ENCODE data around the gene GNG3. TPM values are rescaled to one million over a fixed set of nuclear protein-coding genes. Genes with fewer than 3 reads are reported as not detected.
A peak's percentile ranks its signal among the peaks of the same experiment; 100 is the strongest.
"Not testable (repeated sequence)": the region's sequence is repeated elsewhere in the genome, so short reads cannot be mapped to it uniquely, and the experiment has no call there.

Gene GNG3
- total RNA-seq, 2 donors from 2014 or later: not detected

- H3K27me3 Mint-ChIP-seq; H3K9me3 Mint-ChIP-seq; H3K36me3 Mint-ChIP-seq; H3K27ac Mint-ChIP-seq; DNase-seq (ENCODE audit: low spot score); H3K4me3 Mint-ChIP-seq; ATAC-seq: not testable (repeated sequence)
- H3K4me1 Mint-ChIP-seq (ENCODE audit: low read depth in 2 of 2): peaks cover 28 to 35% of the 10 kb centered on the region in 2 donors
Observed at GRCh38 chr11:62703921-62704320, 3.6 kb upstream of the GNG3 start.

GRCh38 chr11:62705413-62705812 lies 2.1 kb upstream of the GNG3 start:
- Mint-ChIP-seq H3K36me3 (peaks cover 7% of the 10 kb centered on the region), H3K4me1 (ENCODE audit: low read depth in 2 of 2) (peaks cover 42 to 50% of the 10 kb centered on the region in 2 donors), H3K4me3 (peak overlapping the region; percentile 91), H3K27ac (peak overlapping the region; percentile 77 to 90), H3K9me3 (no peaks in the 10 kb centered on the region), H3K27me3 (no peaks in the 10 kb centered on the region)
- DNase-seq (ENCODE audit: low spot score) (no peak), ATAC-seq (no peak)

DNA sequence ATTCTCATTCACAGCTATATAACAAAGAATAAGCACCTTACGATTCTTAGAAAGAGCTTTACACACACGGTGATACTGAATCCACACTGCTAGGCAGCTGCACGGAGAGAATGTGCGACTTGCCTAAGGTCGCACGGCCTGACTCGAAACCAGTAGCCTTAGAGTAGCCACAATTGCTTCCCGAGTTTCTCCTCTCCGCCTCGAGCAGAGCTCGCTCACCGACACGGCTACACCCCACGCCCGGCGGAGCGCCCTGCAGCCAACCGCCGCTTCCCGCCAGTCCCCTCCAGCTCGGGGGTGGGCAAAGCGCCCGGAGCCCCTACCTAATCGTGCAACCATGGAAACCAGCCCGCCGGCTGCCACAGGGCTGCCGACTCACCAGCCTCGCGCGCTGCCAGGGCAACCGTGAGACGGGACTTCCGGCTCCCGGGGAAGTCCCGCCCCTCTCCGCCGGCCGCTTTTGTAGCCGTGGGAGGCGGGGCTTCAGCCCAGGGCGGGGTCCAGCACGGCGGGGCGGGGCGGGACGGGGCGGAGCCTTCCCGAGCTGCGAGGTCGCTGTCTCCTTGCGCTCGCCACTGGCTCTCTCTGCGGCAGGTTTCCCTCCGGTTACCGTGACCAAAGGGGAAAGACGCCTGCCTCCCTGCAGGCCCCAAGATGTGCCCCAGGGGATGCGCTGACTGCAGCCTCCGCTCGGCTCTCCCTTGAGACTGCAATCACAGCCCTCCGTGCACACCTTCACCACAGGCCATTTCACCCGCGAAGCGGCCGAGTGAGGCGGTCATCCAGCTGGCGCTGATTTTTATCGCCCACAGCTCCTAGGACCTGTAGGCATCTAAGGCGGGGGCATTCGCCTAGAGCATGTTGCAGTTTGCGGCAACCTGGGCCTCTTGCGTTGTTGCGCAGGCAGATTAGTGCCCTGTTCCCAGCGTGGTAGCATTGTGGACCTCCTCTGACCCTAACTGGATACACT lies 1.3 kb upstream of the GNG3 start:
- H3K27ac Mint-ChIP-seq: peak overlapping the region; percentile 77 to 90
- peak overlapping the region; percentile 91 for H3K4me3 Mint-ChIP-seq
- peaks cover 7% of the 10 kb centered on the region for H3K36me3 Mint-ChIP-seq
- DNase-seq (ENCODE audit: low spot score) (peak; percentile 94), ATAC-seq (peak; percentile 88 to 93)
- H3K4me1 Mint-ChIP-seq (ENCODE audit: low read depth in 2 of 2): peaks cover 42 to 51% of the 10 kb centered on the region in 2 donors
- H3K27me3 Mint-ChIP-seq: no peaks in the 10 kb centered on the region
- no peaks in the 10 kb centered on the region for H3K9me3 Mint-ChIP-seq

GRCh38 chr11:62706850-62707247 lies 627 bp upstream of the GNG3 start:
- no peak for DNase-seq (ENCODE audit: low spot score)
- Mint-ChIP-seq H3K27me3 (no peaks in the 10 kb centered on the region), H3K27ac (peak overlapping the region; percentile 77 to 90), H3K4me3 (peak overlapping the region; percentile 91), H3K36me3 (peaks cover 7% of the 10 kb centered on the region), H3K4me1 (ENCODE audit: low read depth in 2 of 2) (peaks cover 42 to 51% of the 10 kb centered on the region in 2 donors), H3K9me3 (no peaks in the 10 kb centered on the region)
- no peak for ATAC-seq

DNA sequence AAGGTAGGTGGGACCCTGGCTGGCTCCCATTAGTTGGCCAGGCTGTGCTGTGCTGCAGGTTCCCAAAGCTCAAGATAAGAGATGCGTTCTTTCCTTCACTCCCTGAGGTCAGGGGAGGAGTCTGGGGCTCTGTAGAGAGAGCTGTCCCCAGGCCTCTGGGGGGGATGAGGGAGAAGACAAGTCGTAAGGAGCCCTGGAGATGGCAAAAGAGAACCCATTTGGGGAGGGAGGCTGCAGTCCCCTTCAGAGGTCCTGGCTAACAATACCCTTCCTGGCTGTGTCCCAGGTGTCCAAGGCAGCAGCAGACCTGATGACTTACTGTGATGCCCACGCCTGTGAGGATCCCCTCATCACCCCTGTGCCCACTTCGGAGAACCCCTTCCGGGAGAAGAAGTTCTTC lies 916 bp downstream of the GNG3 start:
- no peaks in the 10 kb centered on the region for H3K27me3 Mint-ChIP-seq
- H3K9me3 Mint-ChIP-seq: no peaks in the 10 kb centered on the region
- DNase-seq (ENCODE audit: low spot score) (no peak), ATAC-seq (no peak)
- H3K27ac Mint-ChIP-seq: peak overlapping the region; percentile 91 to 99
- H3K36me3 Mint-ChIP-seq: peaks cover 10% of the 10 kb centered on the region
- peaks cover 49 to 55% of the 10 kb centered on the region in 2 donors for H3K4me1 Mint-ChIP-seq (ENCODE audit: low read depth in 2 of 2)
- peak overlapping the region; percentile 93 for H3K4me3 Mint-ChIP-seq

DNA sequence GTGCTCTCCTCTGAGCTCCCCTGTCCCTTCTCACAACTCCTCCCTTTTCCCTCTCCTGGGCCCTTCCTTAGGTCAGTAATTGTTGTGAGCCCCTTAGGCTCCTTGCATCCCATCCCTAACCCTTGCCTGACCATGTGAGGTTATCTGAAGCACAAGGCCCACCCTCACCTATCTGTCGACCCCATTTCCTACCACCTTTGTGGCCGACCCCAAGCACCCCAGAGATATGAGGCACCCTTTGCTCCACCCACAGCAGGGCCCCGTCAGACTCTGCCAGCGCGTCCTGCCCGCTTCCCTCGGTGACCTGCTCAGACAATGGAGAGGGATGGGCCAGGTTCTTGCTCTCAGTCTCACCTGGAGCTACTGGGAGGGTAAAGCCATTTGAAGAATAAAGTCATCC lies 1.3 kb downstream of the GNG3 start:
- no peaks in the 10 kb centered on the region for H3K27me3 Mint-ChIP-seq
- no peaks in the 10 kb centered on the region for H3K9me3 Mint-ChIP-seq
- H3K4me1 Mint-ChIP-seq (ENCODE audit: low read depth in 2 of 2): peaks cover 51 to 58% of the 10 kb centered on the region in 2 donors
- ATAC-seq (no peak), DNase-seq (ENCODE audit: low spot score) (no peak)
- peak overlapping the region; percentile 91 to 99 for H3K27ac Mint-ChIP-seq
- H3K36me3 Mint-ChIP-seq: peaks cover 10% of the 10 kb centered on the region
- peak overlapping the region; percentile 93 for H3K4me3 Mint-ChIP-seq

DNA sequence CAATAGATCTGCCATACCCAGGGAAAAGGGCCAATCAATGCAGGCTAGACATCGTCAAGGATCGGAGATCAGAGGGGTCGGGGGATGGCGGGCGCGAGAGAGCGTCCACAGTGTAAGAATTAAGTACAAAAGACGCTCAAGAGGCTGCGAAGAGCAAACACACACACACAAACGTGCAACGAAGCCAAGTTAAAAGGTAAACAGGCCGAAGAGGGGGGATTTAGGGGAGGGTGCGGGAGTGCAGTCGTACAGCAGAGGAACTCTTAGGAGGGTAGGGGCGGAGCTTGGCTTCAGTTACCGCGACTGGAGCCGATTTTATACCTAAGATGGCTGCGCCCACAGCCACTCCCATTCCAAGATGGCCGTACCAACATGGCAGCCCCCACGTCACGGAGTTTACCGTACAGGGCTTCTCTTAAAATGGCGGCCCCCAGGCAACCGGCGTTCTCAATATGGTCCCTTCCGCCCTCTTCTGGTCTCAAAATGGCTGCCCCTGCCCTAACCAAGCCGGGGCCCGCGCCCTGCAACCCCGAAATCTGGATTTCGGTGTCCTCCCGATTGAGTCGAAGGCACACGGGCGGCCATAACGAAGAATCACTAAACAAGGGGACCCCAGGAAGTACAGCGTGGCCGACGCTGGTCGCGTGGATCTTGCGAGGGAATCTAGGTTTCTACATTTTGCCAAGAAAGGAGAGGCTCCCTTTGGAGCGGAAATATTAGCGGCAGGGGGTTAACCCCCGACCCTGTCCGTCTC lies 1.9 kb downstream of the GNG3 start:
- peak overlapping the region; percentile 91 to 99 for H3K27ac Mint-ChIP-seq
- peaks cover 15% of the 10 kb centered on the region for H3K36me3 Mint-ChIP-seq
- H3K4me3 Mint-ChIP-seq: peak overlapping the region; percentile 93
- ATAC-seq (peak; percentile 89 to 90), DNase-seq (ENCODE audit: low spot score) (peak; percentile 97)
- no peaks in the 10 kb centered on the region for H3K27me3 Mint-ChIP-seq
- H3K4me1 Mint-ChIP-seq (ENCODE audit: low read depth in 2 of 2): peaks cover 55 to 62% of the 10 kb centered on the region in 2 donors
- H3K9me3 Mint-ChIP-seq: no peaks in the 10 kb centered on the region

DNA sequence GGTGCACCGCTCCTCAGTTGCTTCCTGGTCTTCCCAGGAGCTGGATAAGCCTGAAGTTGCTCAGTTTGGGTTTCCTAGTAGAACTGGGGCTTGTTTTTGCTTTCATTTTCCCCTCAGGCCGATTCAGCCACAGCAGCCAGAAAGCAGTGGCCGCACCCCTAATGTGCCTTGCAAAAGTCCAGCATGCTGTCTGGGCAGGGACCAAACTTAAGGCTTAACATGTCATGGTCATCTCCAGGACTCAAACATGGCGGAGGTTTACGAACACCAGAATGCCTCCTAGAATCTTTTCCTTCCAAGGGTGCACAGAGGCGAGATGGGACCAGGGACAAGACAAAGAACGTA lies 2.5 kb downstream of the GNG3 start:
- ATAC-seq (peak in 1 of 2 donors; percentile 5), DNase-seq (ENCODE audit: low spot score) (no peak)
- peak overlapping the region; percentile 91 to 99 for H3K27ac Mint-ChIP-seq

GRCh38 chr11:62712276-62712812 lies 4.9 kb downstream of the GNG3 start:
- ATAC-seq (no peak), DNase-seq (ENCODE audit: low spot score) (no peak)
- Mint-ChIP-seq H3K36me3 (peaks cover 28% of the 10 kb centered on the region), H3K27me3 (no peaks in the 10 kb centered on the region), H3K27ac (peak overlapping the region; percentile 75 to 92), H3K4me3 (peak overlapping the region; percentile 32), H3K9me3 (no peaks in the 10 kb centered on the region), H3K4me1 (ENCODE audit: low read depth in 2 of 2) (peaks cover 43 to 45% of the 10 kb centered on the region in 2 donors)

More for the DNA sequence above, 2.5 kb downstream of the GNG3 start:
- Mint-ChIP-seq H3K27me3 (no peaks in the 10 kb centered on the region), H3K4me1 (ENCODE audit: low read depth in 2 of 2) (peaks cover 58 to 62% of the 10 kb centered on the region in 2 donors), H3K9me3 (no peaks in the 10 kb centered on the region), H3K36me3 (peaks cover 16% of the 10 kb centered on the region), H3K4me3 (peak overlapping the region; percentile 93)

DNA sequence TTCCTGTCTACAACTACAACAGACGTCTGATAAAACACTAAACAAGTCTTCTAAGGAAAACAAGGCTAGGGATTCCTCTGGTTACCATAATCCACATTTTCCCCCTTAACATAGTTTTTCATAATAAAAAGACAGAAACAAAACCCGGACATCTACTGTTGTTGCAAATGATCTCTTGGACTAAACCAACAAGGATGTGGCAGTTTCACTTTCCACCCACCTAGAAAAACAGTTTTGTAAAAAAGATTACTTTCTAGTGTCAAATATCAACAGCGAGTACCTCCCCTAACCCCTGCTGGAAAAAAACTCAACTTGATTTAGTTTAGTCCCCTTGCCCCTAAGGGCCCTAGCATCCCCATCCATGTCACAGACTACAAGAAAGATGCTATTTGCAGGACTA lies 5.4 kb downstream of the GNG3 start:
- Mint-ChIP-seq H3K4me3 (peak overlapping the region; percentile 32), H3K9me3 (no peaks in the 10 kb centered on the region), H3K36me3 (peaks cover 31% of the 10 kb centered on the region), H3K27ac (peak overlapping the region; percentile 75 to 92), H3K27me3 (no peaks in the 10 kb centered on the region), H3K4me1 (ENCODE audit: low read depth in 2 of 2) (peaks cover 44 to 45% of the 10 kb centered on the region in 2 donors)
- ATAC-seq: no peak
- DNase-seq (ENCODE audit: low spot score): no peak

DNA sequence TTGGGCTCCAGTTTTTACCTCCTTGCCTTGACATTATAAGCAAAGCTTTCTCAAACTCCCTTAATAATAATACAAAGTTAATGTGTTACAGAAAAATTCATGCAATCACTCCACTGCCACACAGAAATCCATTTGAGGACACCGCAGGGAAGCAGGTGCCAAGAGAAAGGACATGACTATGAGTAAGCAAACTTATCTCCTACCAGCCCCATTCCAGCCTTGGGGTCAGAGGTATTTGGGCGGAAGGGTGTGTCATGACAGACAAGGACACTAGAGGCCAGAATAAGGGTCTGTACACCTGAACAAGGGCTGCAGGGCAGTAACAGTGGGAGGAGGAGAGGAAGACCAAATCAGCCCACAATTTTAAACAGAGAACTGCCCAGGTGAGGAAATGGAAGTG lies 5.9 kb downstream of the GNG3 start:
- H3K4me1 Mint-ChIP-seq (ENCODE audit: low read depth in 2 of 2): peaks cover 42 to 48% of the 10 kb centered on the region in 2 donors
- H3K4me3 Mint-ChIP-seq: peak overlapping the region; percentile 32
- no peaks in the 10 kb centered on the region for H3K27me3 Mint-ChIP-seq
- DNase-seq (ENCODE audit: low spot score) (no peak), ATAC-seq (no peak)
- peaks cover 34% of the 10 kb centered on the region for H3K36me3 Mint-ChIP-seq
- peak overlapping the region; percentile 75 to 92 for H3K27ac Mint-ChIP-seq
- no peaks in the 10 kb centered on the region for H3K9me3 Mint-ChIP-seq

DNA sequence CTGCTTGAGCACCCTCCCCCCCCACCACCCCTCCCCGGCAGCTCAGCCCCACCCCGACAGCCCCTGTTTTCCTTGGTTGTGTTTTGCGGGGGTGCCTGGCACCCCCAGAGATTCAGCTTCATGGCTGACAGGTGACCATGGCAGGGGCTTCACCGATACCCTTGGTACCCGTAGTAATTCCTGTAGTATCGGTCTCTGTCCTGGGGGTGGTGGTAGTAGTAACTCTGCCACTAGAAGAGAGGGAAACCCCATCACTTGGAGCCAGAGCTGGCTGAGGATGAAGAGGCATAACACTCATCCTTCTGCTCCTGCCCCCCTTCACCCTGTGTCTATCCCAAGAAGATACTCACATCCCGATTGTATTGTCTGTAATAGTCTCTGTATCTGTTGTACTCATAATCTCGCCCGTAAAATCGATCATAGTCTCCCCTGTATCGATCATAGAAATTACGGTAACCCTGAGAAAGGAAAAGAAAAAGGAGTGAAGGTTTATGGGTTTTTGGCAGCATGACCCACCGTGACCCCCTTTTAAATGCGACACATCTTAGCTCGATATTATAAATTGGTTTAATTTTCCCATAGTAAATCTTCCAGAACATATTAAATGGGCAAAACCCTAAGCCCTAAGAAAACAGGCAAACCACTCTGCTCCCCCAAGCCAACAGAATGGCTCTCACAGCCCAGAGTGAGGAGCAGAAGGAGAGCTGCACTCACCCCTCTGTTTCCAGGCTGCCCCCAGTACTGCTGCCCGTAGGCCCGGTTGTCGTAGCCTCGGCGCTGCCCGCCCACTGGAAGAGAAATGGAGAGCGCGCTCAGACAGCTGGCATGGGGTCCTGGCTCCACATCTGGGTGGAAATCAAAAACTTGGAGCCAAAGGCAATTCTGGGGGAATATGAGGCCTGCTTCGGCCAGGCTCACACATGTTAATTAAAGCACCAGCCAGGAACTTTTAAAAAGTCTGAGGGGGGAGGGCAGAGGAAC lies 8.0 kb downstream of the GNG3 start:
- no peak overlapping the region for H3K4me3 Mint-ChIP-seq
- H3K36me3 Mint-ChIP-seq: peaks cover 46% of the 10 kb centered on the region
- no peaks in the 10 kb centered on the region for H3K9me3 Mint-ChIP-seq
- peak overlapping the region; percentile 23 to 92 for H3K27ac Mint-ChIP-seq
- no peaks in the 10 kb centered on the region for H3K27me3 Mint-ChIP-seq
- ATAC-seq (no peak), DNase-seq (ENCODE audit: low spot score) (no peak)
- H3K4me1 Mint-ChIP-seq (ENCODE audit: low read depth in 2 of 2): peaks cover 31 to 38% of the 10 kb centered on the region in 2 donors

- Mint-ChIP-seq H3K9me3 (no peaks in the 10 kb centered on the region), H3K27ac (peak overlapping the region; percentile 23 to 92), H3K36me3 (peaks cover 51% of the 10 kb centered on the region), H3K4me1 (ENCODE audit: low read depth in 2 of 2) (peaks cover 30 to 43% of the 10 kb centered on the region in 2 donors), H3K27me3 (no peaks in the 10 kb centered on the region), H3K4me3 (no peak overlapping the region)
- DNase-seq (ENCODE audit: low spot score): no peak
- no peak for ATAC-seq
Observed at GRCh38 chr11:62716206-62716605, 8.7 kb downstream of the GNG3 start.
